PC-3 (cell line): ENCODE measurements around the gene UBE2C.
"Not testable (repeated sequence)": the region's sequence is repeated elsewhere in the genome, so short reads cannot be mapped to it uniquely, and the experiment has no call there.

Experiments
- CTCF ChIP-seq: fragments of 300-600 bp; sonication (generic); conservative IDR thresholded peaks from 2 replicates; pipeline ENCODE4 v1.5.1; 2017; ENCODE audit warnings: antibody characterized with exemption, low read depth, mild to moderate bottlenecking, low read length
- EZH2 ChIP-seq: fragments of 300-600 bp; sonication (generic); IDR thresholded peaks from one replicate; pipeline ENCODE4 v1.6.1; 2017; ENCODE audit warnings: antibody characterized with exemption, mild to moderate bottlenecking, low read length; ENCODE audit not compliant: unreplicated experiment
- EZH2phosphoT487 ChIP-seq: fragments of 300-600 bp; sonication (generic); IDR thresholded peaks from 2 replicates; pipeline ENCODE4 v1.6.1; 2018; ENCODE audit warnings: mild to moderate bottlenecking, antibody characterized with exemption, low read length, borderline replicate concordance

- TF ChIP-seq EZH2, CTCF, EZH2phosphoT487: not testable (repeated sequence)
Measured at GRCh38 chr20:45797510-45797909, 14.9 kb upstream of the UBE2C start.
